PFSK-1 (cell line): Measurements from ENCODE around the gene ACP5.

Source experiments
- FOXP2 ChIP-seq: optimal IDR thresholded peaks from 2 replicates; pipeline ENCODE3; 2011; ENCODE audit warnings: borderline replicate concordance, control low read depth, inconsistent platforms; ENCODE audit not compliant: insufficient read depth; ENCODE audit errors: extremely low read length, extremely low read depth
- POLR2AphosphoS5 ChIP-seq: IDR thresholded peaks from 2 replicates; pipeline ENCODE4 v1.6.1; 2012; ENCODE audit warnings: low read depth, mild to moderate bottlenecking, control low read depth, low read length, moderate library complexity
- SIN3A ChIP-seq: IDR thresholded peaks from 2 replicates; pipeline ENCODE4 v1.6.1; 2012; ENCODE audit warnings: mild to moderate bottlenecking, low read length, moderate library complexity, borderline replicate concordance; ENCODE audit not compliant: insufficient read depth
- TAF1 ChIP-seq: IDR thresholded peaks from 2 replicates; pipeline ENCODE4 v1.6.1; 2012; ENCODE audit warnings: low read length, control low read depth, borderline replicate concordance; ENCODE audit not compliant: insufficient read depth
- TF ChIP-seq, protein P1 (sequence below), 2 experiments: IDR thresholded peaks; 2 replicates each; pipeline versions ENCODE4 v1.6.1 to v1.8.0; 2011 to 2012; ENCODE audit warnings: low read depth in 2 of 2, low read length in 2 of 2, control low read depth in 1 of 2, inconsistent platforms in 1 of 2, mild to moderate bottlenecking in 1 of 2, moderate library complexity in 1 of 2; ENCODE audit not compliant: insufficient read depth in 1 of 2

DNA sequence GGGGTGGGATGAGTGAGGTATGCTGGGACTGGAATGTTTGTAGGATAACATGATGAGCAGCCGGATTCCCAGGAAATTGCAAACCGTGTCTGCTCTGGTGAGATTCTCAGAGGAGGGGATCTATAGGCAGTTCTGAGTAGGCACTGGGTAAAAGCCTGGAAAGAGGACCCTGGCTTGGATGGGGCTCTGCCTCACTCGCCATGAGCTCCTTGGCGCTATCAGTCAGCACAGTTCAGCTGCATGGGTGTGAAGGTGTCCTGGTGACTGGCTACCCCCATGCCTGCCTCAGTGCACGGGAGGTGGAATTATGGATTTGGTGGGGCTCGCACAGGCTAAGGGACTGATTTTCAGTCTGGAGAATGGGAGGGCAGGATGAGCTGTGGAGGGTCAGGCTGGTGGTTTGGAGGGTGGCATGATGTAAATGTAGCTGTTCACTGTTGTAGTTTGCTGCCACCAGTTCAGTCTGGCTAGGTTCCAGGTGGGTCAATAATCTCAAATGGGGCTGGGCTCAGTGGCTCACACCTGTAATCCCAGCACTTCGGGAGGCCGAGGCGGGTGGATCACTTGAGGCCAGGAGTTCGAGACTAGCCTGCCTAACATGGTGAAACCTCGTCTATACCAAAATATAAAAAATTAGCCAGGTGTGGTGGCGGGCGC is 10.7 kb upstream of the ACP5 start:
- TF ChIP-seq POLR2AphosphoS5 (no peak), SIN3A (no peak), FOXP2 (no peak), TAF1 (no peak)
- TF ChIP-seq, protein P1, sequence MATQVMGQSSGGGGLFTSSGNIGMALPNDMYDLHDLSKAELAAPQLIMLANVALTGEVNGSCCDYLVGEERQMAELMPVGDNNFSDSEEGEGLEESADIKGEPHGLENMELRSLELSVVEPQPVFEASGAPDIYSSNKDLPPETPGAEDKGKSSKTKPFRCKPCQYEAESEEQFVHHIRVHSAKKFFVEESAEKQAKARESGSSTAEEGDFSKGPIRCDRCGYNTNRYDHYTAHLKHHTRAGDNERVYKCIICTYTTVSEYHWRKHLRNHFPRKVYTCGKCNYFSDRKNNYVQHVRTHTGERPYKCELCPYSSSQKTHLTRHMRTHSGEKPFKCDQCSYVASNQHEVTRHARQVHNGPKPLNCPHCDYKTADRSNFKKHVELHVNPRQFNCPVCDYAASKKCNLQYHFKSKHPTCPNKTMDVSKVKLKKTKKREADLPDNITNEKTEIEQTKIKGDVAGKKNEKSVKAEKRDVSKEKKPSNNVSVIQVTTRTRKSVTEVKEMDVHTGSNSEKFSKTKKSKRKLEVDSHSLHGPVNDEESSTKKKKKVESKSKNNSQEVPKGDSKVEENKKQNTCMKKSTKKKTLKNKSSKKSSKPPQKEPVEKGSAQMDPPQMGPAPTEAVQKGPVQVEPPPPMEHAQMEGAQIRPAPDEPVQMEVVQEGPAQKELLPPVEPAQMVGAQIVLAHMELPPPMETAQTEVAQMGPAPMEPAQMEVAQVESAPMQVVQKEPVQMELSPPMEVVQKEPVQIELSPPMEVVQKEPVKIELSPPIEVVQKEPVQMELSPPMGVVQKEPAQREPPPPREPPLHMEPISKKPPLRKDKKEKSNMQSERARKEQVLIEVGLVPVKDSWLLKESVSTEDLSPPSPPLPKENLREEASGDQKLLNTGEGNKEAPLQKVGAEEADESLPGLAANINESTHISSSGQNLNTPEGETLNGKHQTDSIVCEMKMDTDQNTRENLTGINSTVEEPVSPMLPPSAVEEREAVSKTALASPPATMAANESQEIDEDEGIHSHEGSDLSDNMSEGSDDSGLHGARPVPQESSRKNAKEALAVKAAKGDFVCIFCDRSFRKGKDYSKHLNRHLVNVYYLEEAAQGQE (IDR thresholded peaks at IDR 0.05; ENCODE audit: insufficient read depth in 1 of 2, low read depth in 2 of 2, low read length in 2 of 2), result no peak
